ENCODE measurements around the gene DIAPH3.

Gene DIAPH3

DNA sequence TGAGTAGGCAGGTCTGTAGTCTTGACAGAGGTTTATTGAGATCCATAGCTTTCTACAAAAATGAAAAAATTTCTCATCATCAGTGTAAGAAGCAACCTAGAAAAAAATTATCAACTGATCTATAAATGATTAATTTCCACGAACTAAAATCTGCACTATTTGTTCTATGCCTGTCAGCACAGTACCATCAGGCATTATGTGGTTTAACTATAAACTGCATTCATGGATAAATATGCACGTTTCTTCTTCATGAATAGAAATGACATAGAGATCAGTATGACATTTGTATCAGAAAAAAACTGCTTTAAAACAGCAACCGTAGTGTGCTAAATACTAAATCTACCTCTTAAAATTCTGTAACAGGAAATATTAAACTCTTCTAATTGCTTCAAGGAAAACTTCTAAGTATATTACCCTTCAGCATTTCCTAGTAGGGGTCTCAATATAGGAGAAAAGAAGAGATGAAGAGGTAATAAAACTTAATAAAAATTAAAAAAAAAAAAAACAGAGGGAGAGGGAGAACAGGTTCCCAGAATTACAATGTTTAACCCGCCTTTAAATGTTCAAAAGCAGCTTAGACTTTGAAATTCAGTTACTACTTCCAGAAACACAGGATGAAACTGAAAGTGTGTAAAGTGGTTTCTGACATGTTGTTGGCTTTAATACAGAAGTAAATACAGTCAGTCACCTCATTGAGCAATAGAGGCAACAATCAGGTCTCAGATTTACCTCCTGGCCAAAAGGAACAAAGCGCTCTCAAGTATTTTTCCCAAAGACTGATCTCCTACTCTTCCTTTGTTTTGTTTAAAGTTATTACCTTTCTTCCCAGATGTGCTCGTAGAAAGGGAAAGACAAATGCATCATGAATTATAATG lies 144.4 kb downstream of the DIAPH3 start:
- no peak for DNase-seq

DNA sequence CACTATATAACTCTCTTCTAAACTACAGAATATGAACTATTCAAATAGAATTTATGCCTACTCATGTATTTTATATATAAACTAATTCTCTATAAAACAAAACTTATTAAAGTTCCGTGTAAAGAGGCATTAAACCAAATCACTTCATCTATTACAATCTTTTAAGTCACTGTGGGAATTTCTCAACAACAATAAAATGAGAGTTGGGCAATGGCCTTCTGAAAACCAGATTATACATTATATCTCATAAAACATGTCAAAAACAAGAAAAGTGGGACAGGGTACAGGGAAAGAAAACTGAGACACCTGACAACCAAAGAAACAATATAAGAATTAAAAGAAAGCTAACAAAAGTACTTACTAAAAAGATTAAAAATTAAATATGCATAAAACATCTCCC lies 145.2 kb downstream of the DIAPH3 start:
- DNase-seq, result no peak

DNA sequence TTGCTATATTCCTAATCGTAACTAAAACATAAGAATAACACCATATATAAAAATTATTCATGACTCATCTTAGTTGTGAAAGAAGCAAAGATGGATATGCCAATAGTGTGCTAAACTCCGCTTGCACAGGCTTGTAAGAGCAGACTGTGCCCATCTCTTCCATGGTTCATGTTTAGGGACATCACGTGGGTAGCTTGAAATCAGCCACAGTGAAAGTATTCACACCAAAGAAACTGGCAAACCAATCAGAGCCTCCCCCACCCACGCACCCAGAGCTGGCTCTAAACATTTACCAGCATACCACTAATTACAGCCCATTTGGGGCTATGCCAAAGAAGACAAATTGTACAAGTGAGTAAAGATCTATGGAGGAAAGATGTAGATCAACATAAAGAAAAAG lies 147.5 kb downstream of the DIAPH3 start:
- DNase-seq, result no peak

DNA sequence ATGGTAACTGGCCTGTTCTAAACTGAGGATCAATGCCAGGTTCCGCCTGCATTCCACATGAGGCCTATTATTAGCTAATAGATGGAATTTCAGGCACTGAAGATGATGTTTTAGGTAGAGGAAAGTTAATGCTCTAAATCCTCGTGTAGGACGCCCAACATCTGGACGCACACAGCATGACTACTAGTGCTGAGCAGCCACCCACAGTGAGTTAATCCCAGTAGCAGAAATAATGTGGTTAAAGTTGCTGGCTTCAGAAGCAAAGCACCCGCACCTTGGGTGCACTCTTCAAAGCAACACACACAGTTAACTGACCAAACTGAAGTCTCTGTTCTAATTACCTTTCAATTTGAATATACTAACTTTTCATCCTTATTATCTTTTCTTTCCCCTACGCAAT lies 150.6 kb downstream of the DIAPH3 start:
- DNase-seq, result no peak

DNA sequence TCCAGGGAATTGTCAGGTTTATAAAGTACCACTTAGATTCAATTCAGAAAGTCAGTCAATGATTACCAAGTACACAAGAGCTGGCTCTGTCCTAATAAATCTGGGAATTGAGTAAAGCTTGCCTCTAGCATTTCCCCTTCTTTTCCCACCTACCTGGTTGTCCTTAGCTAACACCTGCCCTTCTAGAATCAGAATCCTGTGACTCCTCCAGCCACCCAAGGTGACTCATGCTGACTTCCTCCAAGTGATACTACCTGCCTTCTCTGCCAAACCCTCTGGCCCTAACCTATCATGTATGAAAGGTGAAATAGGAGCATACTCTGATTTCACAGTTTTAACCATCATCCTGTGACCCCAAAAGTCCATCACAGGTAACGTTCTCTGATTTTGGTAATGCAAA lies 151.2 kb downstream of the DIAPH3 start:
- DNase-seq, result no peak

DNA sequence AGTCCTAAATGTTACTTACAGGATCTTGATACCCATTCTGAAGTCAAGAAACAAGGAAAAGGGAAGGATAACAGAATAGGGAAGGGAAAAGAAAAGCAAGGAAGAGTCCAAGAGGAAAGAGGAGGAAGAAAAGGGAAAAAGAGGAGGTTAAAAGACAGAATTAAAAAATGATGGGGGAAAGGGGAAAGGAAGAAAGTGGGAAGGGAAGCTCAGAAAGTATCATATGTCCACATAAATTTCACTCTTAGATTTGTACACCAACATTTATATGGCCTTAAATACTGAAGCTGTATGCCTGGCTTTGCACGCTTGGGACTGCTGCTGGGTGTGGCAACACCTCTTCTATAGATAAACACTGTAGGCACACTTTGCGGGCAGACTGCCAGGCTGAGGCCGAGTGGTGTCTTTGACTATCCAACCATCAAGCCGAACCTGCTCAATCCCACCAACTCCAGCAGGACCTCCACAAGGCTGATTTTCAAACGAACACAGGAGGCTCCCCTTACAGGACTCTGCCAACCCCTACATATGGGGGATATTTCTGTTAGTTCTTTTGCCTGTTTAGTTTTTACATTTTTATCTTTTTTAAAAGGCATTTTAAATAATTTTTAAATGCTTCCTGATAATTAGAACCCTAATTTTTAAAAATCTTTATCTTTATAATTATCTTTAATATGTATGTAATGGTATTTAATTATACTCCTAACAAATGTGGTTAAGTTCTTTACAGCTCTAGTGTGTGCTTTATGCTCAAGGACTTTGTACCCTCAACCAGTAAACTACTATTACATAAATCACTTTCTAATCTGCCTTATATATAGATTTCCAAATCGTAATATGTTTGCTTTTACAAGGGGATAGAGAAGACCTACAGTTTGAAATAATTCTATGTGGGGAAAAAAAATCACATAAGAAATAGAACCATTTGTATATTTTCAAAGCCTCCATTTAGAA lies 154.2 kb downstream of the DIAPH3 start:
- DNase-seq, result no peak

DNA sequence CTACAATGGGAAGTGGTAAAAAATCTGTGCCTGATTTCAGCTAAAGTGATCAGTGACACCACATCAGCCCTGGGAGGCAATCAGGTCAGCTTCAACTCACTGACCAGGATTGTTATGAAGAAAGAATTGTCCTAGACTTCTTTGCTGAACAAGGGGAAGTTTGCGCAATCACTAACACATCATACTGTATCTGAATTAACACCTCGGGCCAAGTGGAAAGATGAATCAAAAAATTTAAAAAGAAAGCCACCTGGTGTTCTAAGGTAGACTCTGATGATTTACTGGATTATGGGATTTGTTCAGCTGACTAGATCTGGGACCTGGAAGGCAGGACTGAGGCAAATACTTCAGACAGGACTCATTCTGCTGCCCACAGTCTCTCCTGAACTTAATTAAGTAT lies 161.8 kb downstream of the DIAPH3 start:
- no peak for DNase-seq

DNA sequence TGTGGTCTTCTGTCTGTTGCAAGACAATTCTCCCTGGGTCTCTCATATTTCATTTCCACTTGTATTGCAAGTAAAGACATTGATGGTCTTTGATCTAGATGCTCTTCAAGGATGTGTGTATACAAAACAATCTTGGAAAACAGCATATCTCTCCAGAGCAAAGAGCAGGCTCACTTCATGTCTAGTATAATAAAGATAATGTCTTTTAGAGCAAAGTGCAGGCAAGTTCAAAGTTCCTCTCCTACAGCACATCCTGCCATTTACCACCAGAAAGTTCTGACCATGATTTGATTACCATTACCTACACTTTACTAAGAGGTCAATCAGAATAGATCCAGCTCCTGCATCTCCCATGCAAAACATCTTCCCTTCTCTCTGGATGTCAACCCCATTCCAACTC lies 162.8 kb downstream of the DIAPH3 start:
- no peak for DNase-seq

DNA sequence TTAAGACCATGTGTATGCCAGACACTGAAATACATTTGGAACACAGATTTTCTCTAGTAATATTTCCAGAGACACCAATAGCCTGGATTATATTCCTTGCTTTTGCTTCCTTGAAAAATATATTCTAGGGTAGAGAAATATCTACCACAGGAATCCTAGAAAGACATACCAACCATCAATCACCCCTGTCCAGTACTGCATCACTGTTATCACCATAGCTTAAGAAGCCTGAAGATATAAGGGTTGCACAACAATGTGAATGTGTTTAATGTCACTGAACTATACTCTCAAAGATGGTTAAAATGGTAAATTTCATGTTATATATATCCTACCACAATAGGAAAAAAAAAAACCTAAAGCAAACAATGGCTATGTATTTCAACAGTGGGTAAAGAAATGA lies 163.6 kb downstream of the DIAPH3 start:
- DNase-seq, result no peak

DNA sequence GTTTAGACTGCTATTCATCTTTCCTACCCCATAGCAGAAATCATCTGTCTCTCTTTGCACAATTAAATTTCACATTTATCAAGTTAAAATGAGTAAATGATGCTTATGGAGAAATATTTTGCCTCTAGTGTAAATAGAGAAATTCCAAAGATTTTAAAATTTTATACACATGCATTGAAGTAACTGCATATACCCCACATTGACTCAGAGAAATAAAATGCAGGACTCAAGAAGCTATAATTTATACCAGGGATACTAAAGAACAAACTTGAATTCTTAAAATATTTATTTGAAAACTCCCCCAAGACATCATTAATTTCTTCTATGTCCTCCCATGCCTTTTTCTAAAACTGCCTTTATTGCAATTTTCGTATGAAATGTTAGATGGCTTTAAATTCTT lies 165.8 kb downstream of the DIAPH3 start:
- peak; percentile 24 for DNase-seq

DNA sequence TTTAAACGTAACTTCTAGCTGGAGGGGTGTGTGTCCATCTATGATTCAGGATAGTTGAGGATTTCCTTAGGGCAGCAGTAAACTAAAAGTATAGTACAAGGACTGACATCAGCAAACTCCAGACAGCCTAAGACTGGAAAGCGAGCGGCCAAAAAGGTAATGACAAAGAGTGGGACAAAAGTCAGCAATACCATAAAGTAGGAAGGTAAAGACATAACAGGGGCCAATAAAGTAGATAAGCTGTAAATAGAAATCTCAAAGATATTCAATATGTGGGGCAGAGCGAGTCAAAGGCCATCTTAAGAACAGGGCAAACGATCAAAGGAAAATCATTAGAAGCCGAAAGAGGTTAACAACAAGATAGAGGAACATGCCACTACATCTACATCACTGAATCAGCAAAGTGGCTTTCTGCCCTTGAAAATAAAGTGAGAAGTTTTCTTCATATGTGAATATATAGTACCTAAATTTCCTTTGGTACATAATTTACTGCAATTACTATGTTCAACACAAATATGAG lies 167.2 kb downstream of the DIAPH3 start:
- no peak for DNase-seq

DNA sequence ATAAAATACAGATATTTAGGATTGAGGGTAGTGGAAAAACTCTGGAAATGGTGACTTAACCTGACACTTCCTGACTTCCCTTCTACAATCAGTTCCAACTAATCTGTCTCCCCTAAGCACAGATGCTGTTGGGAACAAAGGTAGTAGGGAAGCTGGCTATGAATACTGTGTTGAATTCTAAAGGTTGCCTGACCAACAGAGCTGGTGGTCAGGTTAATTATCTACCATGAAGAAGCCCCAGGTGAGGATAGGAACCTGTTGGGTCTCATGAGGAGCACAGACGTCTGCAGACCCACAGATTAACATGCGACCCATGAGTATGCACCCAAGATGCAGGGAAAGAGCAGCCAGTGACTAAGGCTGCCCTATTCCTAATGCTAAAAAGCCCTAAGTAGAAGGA lies 172.3 kb downstream of the DIAPH3 start:
- DNase-seq, result no peak

DNA sequence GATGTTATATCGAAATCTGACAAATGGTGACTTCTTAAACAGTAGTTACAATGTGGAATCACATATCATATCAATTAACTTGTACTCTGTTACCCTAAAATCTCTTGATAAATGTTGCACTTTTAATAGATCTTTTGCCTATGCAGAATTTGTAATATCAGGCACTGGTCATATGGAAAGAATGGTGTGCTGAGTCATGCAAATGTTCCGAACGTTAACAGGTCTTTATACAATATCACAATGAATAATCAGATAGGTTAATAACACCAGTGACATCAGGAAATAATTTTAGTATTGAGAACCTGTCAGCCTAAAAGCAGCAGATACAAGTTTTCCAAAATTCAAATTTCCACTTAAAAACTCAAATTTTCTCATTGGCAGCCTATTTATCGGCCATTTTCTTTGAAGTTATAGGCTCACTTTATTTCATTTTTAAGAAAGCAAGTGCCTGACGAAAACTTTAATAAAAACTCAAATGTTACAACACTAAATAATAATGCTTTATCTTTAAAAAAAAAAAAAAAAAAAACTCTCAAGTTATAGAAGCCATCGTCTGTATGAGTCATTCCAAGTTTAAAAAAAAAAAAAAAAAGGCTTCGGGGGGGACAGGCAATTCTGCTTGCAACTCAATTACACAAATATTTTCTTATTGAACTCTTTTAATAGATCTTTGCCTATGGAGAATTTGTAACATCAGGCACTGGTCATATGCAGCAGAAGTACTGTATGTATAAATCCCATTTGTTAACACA lies 180.9 kb downstream of the DIAPH3 start:
- DNase-seq, result peak; percentile 21

DNA sequence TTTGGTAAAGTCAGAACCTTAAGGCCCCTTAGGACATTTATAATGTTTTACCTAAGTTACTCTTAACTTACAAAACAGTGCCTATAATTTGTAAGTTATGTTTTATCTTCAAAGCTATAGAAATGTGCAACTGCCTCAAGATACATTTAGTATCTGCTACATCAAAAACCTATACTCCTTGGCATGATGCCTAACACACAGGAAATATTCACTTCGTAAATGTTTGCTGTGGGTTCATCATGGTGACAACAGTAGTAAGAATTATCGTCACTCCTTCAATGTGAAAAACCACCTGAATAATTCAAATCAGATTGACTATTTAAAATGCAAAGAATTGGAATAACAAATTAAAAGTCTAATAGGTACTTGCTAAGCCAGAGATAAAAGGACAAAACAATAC lies 184.1 kb downstream of the DIAPH3 start:
- no peak for DNase-seq

DNA sequence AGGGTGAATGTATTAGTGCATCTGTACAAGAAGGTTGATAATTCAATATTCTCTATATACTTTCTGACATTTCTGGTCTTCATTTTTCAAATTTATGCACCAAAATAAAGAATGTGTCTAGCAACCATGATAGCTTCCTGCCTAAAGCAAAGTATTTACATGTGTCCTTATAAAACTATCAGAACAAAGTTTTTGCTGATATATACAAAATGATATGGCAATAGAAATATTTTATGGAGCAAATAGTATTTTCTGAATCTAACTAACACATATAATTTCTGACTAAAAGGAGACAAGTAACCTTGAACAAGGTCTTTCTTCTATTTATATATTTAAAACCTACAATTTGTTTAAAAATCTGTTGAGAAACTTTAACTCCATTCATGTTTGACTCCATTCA lies 184.9 kb downstream of the DIAPH3 start:
- no peak for DNase-seq

DNA sequence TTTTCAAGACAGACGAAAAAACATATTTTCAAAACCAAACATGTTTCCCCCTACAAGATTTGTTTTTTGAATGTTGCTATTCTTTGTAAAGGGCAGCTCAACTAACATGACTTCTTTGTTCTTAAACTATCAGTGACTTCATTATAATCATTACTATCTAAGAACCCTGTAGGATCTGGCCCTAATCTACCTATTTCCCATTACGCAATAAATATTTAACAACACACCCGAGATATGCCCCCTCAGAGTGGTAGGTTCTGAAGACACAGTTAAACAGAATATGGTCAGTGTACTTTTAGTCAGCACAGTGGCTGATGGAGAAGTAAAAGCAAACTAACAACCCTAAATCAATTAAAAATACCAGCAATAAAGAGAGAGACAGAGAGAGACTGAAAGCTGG lies 186.9 kb downstream of the DIAPH3 start:
- no peak for DNase-seq

DNA sequence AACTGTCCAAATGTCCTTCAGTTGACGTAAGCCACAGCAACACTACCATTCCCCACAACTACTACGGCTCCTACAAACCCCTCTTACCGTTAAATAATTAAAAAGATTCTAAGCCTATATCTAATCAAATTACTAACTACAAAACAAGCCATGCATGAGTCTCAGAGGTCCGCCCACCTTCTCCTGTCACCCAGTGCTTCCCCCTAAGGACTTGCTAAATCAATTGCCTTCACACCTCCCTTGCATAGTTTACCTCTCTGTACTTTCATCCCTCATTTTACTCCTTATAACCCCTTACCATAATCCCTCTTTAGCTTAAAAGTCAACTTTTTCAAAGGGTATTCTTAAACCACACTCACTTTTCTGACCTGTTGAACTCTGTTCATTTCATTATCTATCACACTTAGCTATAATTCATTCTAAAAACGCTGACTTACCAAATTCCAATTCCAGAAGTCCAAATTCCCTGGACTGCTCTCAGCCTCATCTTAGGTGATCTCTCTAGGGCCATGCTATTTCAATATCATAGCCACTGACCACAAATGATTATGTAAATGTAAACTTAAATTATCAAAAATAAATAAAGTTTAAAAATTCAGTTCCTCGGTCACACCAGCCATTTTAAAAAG lies 187.8 kb downstream of the DIAPH3 start:
- no peak for DNase-seq

DNA sequence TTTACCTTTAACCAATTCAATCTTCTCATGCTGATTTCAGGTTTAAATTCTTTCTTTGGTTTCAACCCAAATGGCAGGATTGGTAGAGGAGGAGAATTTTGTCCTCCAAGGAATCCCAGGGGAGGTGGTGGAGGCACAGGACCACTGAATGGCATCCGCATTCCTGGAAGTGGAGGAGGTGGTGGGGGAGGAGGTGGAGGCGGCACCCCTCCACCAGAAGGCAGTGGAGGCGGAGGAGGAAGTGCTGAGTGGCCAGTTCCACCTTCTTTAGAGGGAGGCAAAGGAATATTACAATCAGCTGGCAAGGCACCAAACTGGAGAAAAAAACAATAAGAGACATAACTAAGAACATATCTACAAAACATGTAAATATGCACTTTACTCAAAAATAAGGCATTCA lies 192.9 kb downstream of the DIAPH3 start:
- DNase-seq, result no peak

DNA sequence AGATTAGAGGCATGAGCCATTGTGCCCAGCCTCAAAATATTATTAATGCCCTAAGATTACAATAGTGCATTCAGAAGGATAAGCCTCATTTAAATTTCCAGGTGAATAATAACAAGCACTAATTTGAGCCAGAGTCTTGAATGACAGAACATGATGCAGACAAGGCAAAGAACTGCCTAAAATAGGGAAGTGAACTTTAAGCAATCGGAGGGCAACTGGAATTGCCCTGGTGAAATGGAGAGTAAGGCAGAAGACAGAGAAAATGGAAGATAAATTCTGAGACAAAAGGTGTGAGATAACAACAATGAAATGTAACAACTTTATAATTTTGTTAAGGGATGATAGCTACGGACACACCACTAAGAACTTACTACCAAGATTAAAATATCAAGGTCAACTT lies 199.9 kb downstream of the DIAPH3 start:
- no peak for DNase-seq

DNA sequence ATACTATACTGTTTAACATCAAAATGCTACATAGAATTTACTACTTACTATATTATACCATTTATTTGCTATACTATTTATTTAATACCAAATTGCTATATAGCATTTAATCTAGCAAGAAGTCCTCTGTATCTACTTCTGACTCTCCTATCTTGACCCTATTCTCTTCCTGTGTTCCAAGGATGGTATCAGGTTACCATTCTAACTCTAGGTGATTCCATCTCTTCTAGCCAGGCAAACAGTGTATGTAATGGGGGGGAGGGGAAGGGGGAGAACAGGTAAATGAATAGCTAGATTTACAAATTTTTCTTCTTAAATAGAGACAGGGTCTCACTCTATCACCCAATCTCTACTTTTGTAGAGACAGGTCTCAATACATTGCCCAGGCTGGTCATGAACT lies 200.3 kb downstream of the DIAPH3 start:
- no peak for DNase-seq

DNA sequence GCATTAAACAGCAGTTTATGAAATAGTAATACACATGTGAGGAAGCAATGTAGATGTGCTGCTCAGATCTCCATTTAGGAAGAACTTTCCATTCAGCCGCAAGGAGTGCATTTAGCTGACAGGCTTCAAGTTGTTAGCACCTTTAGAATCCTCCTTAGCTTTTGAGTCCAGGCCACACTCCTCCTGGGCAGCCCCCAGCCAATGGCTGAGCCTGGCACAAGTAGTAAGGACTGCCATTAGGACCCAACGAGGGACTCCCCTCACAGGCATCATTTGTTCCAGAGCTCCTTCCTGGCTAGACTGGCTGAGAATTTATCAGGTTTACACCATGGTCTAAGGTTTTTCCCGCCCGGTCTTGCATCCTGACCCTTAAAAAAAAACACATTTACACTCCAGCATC lies 201.4 kb downstream of the DIAPH3 start:
- no peak for DNase-seq

DNA sequence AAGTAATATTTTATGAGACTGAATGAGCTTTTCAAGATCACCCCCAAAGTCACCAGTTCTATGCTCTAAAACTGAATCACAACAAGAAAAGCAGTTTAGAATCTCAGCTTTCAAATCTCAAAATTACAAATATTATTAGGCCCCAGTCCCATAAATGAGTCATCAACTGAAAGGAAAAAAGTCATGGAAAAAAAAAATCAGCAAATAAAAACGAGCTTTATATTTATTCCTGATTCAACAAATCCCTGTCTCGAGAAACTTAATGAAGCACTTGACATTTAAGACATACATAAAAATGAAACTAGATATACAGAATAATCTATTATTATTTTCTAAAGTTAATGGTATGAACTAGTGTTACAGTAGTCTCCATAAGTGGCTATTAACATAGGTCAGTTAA lies 203.0 kb downstream of the DIAPH3 start:
- no peak for DNase-seq

DNA sequence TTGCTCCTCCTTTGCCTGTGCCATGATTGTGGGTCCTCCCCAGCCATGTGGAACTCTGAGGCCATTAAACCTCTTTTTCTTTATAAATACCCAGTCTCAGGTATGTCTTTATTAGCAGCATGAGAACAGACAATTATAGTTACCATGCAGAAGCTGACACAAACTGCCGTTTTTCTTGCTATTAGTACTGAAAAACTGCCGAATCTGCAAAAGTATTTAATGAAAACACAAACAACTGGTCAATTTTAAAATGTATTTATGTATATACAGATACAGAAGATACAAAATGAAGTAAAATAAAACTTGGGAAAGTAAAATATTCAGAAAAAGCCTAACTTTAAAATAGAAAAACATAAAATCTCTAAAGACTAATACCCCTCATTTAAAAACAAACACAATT lies 206.3 kb downstream of the DIAPH3 start:
- no peak for DNase-seq
